K562 (cell line): Measurements from ENCODE around the gene SLC16A1. TPM values are rescaled to one million over a fixed set of nuclear protein-coding genes. Genes with fewer than 3 reads are reported as not detected.

Source experiments
- BHLHE40 ChIP-seq: IDR thresholded peaks from 2 replicates; pipeline ENCODE4 v1.6.1; 2011; ENCODE audit warnings: low read length, improper control_type of control experiment
- ELF4 ChIP-seq: fragments of 450-650 bp; formaldehyde crosslinking; IDR thresholded peaks from 2 replicates; pipeline ENCODE4 v1.4.0; 2022; ENCODE audit warnings: missing genetic modification characterization
- KHSRP ChIP-seq: fragments of 450-650 bp; IDR thresholded peaks from 2 replicates; pipeline ENCODE4 v1.6.1; 2017
- NONO ChIP-seq, 2 experiments: fragments of 200-400 bp in 1 of 2; fragments of 450-650 bp in 1 of 2; formaldehyde crosslinking in 1 of 2; IDR thresholded peaks; 2 replicates each; pipeline ENCODE4 v1.6.1; 2017; ENCODE audit warnings: low read depth in 2 of 2, mild to moderate bottlenecking in 2 of 2, moderate library complexity in 2 of 2, low read length in 1 of 2
- PHF21A ChIP-seq: fragments of 450-650 bp; IDR thresholded peaks from 2 replicates; pipeline ENCODE4 v1.6.1; 2017; ENCODE audit warnings: low read depth, borderline replicate concordance
- PTTG1 ChIP-seq: fragments of 450-650 bp; IDR thresholded peaks from 2 replicates; pipeline ENCODE4 v1.6.1; 2016; ENCODE audit warnings: low read depth, mild to moderate bottlenecking, missing genetic modification characterization, missing compliant biosample characterization
- SAP30 ChIP-seq: fragments of 200-600 bp; sonication (generic); IDR thresholded peaks from 2 replicates; pipeline ENCODE4 v1.6.1; 2012; ENCODE audit warnings: borderline replicate concordance, low read depth, mild to moderate bottlenecking, moderate library complexity, low read length, control low read depth, inconsistent platforms; ENCODE audit not compliant: insufficient read depth, poor library complexity, severe bottlenecking
- ZBTB1 ChIP-seq: sonication (generic); formaldehyde crosslinking; IDR thresholded peaks from 2 replicates; pipeline ENCODE4 v1.8.1; 2023; ENCODE audit warnings: missing genetic modification reagents, low read depth, mild to moderate bottlenecking, borderline replicate concordance
- ZNF263 ChIP-seq: sonication (generic); formaldehyde crosslinking; IDR thresholded peaks from 2 replicates; pipeline ENCODE4 v1.8.0; 2022; ENCODE audit warnings: mild to moderate bottlenecking, missing genetic modification reagents, borderline replicate concordance
- ZSCAN32 ChIP-seq: fragments of 450-650 bp; formaldehyde crosslinking; IDR thresholded peaks from 2 replicates; pipeline ENCODE4 v1.4.0; 2020; ENCODE audit warnings: mild to moderate bottlenecking, moderate library complexity
- polyA plus RNA-seq, 8 experiments: library from polyadenylated mRNA; depleted of rRNA in 4 of 8; stranded (reverse) in 5 of 8; unstranded in 3 of 8; fragments of >200 nt; fragmentation: Nextera tagmentation in 2 of 8; fragmentation: Illumina TruSeq in 1 of 8; extraction: Ambion mirVana in 2 of 8; extraction: Trizol in 1 of 8; gene quantifications; 2 replicates each; pipeline versions ENCODE4 v1.2.1 to v1.2.3, GENCODE V29; 2011 to 2014; ENCODE audit warnings: inconsistent platforms in 1 of 8, missing spikeins in 1 of 8
- total RNA-seq, 7 experiments: library from RNA; depleted of rRNA in 6 of 7; stranded (reverse); fragments of >200 nt in 6 of 7; fragmentation: Illumina TruSeq in 2 of 7; extraction: Trizol in 2 of 7; gene quantifications; 2 replicates each; pipeline versions ENCODE4 v1.2.1 to v1.2.3, GENCODE V29; 2011 to 2021; ENCODE audit warnings: low replicate concordance in 1 of 7
- TF ChIP-seq, protein P1 (sequence below): fragments of 250-450 bp; sonication (Bioruptor Pico); IDR thresholded peaks from 2 replicates; pipeline ENCODE4 v1.5.0; 2021; ENCODE audit warnings: mild to moderate bottlenecking, moderate library complexity
- TF ChIP-seq, protein P2 (sequence below): fragments of 250-450 bp; sonication (Bioruptor Pico); IDR thresholded peaks from 2 replicates; pipeline ENCODE4 v1.4.0; 2020
- TF ChIP-seq, protein P3 (sequence below): sonication (generic); formaldehyde crosslinking; IDR thresholded peaks from 2 replicates; pipeline ENCODE4 v1.8.0; 2022; ENCODE audit warnings: missing genetic modification reagents, mild to moderate bottlenecking, borderline replicate concordance
- TF ChIP-seq, protein P4 (sequence below): fragments of 250-450 bp; sonication (Bioruptor Pico); IDR thresholded peaks from 2 replicates; pipeline ENCODE4 v1.8.0; 2021; ENCODE audit warnings: borderline replicate concordance, mild to moderate bottlenecking, moderate library complexity; ENCODE audit not compliant: poor library complexity, severe bottlenecking
- TF ChIP-seq, protein P5 (sequence below): fragments of 250-450 bp; sonication (Bioruptor Pico); IDR thresholded peaks from 2 replicates; pipeline ENCODE4 v1.4.0; 2020

The SLC16A1 gene
- total and polyA plus RNA-seq, 9 of the 15 experiments (the other 6 are each of a cell fraction or from before 2014, with no cell fraction given): 73.1 to 244 (median 117) TPM

DNA sequence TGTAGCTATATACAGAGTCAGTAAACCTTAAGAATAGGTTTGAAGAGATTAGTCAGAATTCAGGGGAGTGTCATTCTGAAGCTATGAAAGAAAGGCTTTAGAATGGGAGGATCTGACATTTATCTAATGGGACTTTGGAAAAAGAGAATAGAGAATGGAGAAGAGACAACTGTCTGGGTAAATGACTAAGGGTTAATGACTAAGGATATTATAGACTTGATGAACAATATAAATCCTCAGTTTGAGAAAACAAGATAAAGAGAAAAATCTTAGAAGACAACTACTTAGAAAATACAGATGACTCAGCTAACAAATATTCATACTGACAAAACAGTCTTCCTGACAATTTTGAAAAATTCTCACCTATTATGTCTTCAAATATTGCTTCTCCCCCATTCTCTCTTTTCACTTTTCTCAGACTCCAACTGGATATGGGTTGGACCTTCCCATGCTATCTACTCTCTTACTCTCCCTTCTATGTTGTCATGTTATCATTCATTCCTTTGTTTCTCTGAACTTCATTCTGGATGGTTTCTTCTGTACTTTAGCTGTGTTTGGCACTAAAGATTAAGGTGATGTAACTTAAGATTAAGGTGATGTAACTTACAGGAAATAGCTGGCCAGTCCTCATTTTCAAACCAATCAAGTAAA, 20.4 kb downstream of the SLC16A1 start (continued):
- TF ChIP-seq, protein P1, sequence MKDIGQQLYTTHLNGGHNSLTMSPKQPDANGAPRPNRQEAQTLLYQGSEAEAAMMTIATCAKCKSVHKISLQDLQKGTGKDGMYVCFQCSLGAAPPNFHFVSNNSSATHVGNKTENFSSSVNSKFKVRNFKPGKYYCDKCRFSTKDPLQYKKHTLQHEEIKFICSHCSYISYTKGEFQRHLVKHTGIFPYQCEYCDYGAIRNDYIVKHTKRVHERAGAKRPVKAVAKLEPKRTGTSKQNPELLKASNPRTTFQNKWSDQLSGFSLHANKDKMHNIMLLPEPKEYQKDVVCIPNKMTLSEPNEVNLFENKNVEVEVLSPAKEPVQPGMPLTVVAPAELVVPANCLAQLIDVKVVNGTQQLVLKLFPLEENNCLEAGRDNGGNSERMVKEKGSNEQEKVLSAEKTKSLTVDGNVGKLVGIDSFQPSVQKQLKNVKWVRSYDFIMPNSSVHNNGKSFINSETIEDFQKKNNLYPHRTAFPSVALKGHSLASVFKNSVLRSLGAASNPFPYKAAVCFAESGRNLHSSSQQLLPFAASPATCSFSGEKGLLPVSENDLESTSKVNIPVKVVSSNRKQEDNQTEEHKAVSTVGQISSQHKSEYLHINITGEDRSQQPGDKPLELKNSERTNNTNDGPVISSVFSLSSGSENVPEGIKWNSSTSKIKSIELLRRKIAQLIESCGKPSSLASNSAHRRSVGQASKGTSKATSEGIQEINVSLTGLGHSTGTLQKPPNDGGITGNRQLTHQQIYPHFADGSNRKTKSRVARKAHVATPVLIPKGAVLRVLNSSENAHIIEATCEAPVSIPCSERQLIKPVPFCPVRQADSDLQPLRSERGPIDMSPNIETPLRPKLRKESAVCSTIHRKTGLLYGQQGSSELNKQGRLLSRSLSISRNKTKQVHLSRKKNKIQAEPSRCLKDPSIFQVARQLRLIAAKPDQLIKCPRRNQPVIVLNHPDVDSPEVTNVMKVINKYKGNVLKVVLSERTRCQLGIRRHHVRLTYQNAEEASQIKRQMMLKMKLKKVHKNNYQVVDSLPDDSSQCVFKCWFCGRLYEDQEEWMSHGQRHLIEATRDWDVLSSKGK: no peak
- TF ChIP-seq BHLHE40 (no peak), ZSCAN32 (peak; percentile 87), SAP30 (no peak), ZBTB1 (CRISPR knock-in tag) (no peak), PHF21A (no peak), NONO (IDR thresholded peaks at IDR 0.05; ENCODE audit: low read depth in 2 of 2, low read length in 1 of 2) (no peak), PTTG1 (no peak), ZNF263 (CRISPR knock-in tag) (no peak), ELF4 (no peak), KHSRP (no peak; the same call in 1 of the 2 replicates)
- TF ChIP-seq, protein P2, sequence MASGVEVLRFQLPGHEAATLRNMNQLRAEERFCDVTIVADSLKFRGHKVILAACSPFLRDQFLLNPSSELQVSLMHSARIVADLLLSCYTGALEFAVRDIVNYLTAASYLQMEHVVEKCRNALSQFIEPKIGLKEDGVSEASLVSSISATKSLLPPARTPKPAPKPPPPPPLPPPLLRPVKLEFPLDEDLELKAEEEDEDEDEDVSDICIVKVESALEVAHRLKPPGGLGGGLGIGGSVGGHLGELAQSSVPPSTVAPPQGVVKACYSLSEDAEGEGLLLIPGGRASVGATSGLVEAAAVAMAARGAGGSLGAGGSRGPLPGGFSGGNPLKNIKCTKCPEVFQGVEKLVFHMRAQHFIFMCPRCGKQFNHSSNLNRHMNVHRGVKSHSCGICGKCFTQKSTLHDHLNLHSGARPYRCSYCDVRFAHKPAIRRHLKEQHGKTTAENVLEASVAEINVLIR (CRISPR knock-in tag): no peak
- TF ChIP-seq, protein P3, sequence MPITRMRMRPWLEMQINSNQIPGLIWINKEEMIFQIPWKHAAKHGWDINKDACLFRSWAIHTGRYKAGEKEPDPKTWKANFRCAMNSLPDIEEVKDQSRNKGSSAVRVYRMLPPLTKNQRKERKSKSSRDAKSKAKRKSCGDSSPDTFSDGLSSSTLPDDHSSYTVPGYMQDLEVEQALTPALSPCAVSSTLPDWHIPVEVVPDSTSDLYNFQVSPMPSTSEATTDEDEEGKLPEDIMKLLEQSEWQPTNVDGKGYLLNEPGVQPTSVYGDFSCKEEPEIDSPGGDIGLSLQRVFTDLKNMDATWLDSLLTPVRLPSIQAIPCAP (CRISPR knock-in tag): no peak
- TF ChIP-seq, protein P4, sequence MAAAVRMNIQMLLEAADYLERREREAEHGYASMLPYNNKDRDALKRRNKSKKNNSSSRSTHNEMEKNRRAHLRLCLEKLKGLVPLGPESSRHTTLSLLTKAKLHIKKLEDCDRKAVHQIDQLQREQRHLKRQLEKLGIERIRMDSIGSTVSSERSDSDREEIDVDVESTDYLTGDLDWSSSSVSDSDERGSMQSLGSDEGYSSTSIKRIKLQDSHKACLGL (CRISPR knock-in tag): no peak
- TF ChIP-seq, protein P5, sequence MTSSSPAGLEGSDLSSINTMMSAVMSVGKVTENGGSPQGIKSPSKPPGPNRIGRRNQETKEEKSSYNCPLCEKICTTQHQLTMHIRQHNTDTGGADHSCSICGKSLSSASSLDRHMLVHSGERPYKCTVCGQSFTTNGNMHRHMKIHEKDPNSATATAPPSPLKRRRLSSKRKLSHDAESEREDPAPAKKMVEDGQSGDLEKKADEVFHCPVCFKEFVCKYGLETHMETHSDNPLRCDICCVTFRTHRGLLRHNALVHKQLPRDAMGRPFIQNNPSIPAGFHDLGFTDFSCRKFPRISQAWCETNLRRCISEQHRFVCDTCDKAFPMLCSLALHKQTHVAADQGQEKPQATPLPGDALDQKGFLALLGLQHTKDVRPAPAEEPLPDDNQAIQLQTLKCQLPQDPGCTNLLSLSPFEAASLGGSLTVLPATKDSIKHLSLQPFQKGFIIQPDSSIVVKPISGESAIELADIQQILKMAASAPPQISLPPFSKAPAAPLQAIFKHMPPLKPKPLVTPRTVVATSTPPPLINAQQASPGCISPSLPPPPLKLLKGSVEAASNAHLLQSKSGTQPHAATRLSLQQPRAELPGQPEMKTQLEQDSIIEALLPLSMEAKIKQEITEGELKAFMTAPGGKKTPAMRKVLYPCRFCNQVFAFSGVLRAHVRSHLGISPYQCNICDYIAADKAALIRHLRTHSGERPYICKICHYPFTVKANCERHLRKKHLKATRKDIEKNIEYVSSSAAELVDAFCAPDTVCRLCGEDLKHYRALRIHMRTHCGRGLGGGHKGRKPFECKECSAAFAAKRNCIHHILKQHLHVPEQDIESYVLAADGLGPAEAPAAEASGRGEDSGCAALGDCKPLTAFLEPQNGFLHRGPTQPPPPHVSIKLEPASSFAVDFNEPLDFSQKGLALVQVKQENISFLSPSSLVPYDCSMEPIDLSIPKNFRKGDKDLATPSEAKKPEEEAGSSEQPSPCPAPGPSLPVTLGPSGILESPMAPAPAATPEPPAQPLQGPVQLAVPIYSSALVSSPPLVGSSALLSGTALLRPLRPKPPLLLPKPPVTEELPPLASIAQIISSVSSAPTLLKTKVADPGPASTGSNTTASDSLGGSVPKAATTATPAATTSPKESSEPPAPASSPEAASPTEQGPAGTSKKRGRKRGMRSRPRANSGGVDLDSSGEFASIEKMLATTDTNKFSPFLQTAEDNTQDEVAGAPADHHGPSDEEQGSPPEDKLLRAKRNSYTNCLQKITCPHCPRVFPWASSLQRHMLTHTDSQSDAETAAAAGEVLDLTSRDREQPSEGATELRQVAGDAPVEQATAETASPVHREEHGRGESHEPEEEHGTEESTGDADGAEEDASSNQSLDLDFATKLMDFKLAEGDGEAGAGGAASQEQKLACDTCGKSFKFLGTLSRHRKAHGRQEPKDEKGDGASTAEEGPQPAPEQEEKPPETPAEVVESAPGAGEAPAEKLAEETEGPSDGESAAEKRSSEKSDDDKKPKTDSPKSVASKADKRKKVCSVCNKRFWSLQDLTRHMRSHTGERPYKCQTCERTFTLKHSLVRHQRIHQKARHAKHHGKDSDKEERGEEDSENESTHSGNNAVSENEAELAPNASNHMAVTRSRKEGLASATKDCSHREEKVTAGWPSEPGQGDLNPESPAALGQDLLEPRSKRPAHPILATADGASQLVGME (CRISPR knock-in tag): no peak
